GM18502 (cell line): ENCODE data around the gene STK32C.

Experiments
- ATAC-seq: cut with Tn5 transposase; IDR thresholded peaks from one replicate; pipeline ENCODE4 v1.9.1; 2021; ENCODE audit warnings: mild to moderate bottlenecking; ENCODE audit not compliant: unreplicated experiment, poor library complexity

The STK32C gene

GRCh38 chr10:132176623-132177500, 130.9 kb downstream of the STK32C start:
- no peak for ATAC-seq

GRCh38 chr10:132175907-132176581, 131.7 kb downstream of the STK32C start:
- no peak for ATAC-seq

DNA sequence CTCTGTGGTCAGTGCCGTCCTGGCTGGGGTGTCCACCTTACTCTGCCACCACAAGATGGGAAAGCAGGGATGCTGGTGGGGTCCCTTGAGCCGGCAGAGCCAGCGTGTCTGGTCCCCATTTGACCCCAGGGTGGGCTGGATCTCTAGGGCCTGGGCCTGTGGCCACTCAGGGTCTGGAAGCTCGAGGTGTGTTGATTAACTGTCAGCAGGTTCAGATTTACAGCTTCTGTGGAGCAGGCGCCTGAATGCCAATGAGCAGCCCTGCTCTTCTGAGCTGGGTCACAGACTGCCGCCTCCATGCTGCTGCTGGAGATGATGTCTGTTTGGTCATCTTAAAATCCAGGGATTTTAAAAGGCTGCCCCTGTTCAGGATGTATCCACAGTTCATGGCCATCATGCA, 132.3 kb downstream of the STK32C start:
- ATAC-seq: no peak

GRCh38 chr10:132174237-132174636, 133.5 kb downstream of the STK32C start:
- ATAC-seq: no peak

DNA sequence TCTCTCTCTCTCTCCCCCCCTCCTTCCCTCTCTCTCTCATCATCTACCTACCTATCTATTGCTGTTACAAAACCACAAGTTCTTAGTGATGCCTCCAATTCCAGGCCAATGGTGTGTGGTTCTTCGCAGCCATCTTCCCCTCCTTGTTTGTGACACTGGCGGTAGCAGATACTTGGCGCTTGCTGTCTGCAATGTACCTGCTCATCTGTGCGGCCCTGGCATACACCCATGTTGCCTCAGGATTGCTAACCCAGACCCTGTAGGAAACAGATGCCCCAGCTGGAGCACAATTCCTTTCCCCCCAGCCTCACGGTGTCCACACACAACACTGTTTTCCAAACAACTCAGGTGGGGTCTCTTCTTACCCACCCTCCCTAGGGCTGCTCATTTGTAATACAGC, 134.6 kb downstream of the STK32C start:
- no peak for ATAC-seq

- ATAC-seq: no peak
These were observed 135.4 kb downstream of the STK32C start for GRCh38 chr10:132172091-132173066.

DNA sequence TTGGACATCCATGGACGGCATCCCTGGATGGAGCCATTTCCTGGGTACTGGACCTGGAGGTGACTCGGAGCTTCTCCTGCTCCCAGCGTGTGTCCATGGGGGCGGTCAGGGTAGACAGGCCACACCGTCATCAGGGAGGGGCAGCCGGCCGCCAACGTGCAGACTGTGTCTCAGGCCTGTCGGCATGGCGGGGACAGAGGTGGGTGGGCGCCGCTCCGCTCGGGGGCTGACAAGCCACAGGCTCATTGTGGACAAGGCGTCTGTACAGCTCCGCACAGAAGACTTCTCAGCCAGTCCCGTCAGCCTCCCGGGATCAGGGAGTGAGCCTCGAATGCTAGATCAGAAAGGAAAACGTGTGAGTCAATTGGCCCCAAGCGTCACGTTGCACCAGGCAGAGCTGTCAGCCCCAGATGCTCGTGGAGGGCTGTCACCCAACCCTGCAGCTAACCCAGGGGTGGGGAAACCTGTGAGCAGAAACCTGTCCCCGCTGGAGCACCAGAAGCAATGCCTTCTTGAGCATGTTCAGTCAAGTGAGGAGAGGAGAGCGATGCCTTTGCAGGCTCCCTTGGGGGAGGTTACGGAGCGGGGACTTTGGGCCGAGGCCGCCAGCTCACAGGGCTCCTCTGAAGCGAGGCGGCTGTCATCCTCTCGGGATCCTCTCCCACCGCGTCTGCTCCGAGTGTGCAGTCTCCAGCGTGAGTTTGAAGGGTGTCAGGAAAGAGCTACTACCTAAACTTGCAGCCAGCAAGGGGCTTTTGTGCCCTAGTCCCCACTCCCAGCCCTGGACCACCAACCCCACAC, 137.0 kb downstream of the STK32C start:
- no peak for ATAC-seq

DNA sequence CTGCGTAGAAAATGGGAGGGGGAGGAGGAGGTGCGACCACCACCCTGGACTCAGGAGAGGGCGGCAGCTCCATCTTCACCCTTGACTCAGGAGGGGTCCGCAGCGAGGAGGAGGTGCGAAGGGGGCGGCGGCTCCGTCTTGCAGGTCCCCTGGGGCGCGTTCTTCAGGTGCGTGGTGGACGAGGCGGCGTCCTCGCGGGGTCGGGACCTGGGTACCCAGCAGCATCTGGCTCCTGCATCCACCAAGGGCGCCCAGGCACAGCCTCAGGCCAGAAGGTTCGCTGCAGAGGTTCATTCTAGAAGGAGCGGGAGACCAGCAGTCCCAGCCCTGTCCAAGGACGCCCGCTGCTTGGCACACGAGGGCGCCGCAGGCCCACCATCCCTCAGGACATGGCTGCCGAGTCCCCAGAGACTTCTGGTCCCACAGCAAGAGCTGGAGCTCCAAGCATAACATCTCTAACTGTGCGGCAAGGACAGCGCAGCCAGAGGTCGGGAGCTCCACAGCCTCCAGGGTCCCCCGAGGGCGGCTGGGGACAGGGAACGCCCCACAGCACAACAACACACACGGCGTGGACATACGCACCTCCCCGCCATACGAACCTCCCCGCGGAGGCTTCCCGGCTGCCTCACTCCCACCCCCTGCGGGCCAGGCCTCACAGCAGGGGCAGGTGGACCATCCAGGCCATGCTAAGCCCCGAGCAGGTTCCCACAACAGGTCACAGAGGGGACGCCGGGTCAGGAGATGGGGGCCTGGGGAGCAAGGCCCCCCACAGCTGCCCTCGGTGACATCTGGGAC, 137.8 kb downstream of the STK32C start:
- ATAC-seq: no peak

DNA sequence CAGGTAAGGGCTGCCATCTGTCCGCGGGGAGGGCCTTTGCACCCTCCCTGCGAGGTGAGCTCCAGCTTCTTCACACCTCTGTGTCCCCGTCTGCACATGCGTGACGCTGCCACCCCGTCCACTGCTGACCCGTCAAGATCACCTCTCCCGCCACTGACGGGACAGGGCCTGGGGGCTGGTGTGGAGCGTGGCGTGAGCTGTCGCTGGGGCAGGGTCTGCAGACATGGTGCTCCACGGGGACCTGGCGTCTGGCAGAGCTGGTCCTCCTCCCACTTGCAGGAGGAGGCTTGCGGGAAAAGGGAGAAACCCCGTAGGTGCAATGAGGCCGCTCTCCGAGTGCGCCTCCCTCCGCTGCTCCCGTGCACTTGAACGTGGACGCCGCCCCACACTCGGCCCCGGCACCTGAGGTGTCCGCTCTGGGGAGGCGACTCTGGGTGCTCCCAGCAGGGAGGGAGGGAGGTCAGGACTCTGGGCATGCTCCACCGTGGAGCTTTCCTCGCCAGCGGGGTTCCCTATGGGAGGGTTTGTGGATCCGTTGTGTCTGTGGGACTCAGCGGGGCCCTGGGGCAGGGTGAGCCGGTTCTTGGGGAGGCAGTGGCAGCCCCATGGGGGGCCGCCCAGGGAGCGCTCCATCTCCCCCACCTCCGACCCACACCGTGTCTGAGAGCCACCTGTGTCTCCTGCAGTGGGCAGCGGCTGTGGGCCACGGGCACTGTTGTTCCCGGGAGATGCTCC, 138.6 kb downstream of the STK32C start:
- ATAC-seq: no peak

DNA sequence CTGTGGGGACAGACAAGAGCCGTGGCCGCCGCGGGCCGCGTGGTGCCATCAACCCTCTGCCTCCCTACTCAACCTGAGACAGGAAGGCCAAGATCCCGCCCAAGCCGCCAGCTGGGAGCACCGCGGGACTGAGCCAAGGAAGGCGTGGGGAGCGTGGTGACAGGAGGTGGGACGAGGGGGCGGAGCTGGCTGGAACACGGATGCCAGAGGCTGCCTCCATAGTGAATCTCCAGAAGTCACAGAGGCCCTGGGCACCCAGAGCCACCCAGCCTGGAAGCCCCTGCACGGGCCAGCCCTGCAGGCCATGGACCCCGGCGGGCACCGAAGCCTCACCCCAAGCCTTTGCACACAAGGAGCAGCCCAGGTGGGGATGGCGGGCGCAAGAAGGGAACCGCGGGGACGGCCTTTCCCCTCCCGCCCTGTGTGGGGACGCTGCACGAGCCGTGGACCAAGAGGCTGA, 139.1 kb downstream of the STK32C start:
- ATAC-seq: no peak

DNA sequence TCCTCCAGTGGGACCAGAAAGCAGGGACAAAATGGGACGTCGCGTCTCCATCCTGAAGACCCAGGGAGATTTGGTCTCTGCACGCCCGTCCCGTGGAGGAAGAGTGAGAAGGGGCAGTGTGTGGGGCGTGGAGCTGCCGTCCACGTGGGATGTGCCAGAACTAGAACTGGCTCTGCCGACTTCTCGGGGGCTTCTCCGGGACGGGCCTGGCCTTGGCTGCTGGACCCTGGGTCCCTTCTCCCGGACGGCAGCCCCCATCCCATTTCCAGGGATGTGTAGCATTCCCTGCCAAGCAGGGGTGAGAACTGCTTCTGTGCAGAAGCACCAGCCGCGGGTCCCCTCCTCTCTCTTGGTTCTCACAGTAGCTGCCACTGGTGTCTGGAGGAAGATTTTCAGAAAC, 139.8 kb downstream of the STK32C start:
- no peak for ATAC-seq

DNA sequence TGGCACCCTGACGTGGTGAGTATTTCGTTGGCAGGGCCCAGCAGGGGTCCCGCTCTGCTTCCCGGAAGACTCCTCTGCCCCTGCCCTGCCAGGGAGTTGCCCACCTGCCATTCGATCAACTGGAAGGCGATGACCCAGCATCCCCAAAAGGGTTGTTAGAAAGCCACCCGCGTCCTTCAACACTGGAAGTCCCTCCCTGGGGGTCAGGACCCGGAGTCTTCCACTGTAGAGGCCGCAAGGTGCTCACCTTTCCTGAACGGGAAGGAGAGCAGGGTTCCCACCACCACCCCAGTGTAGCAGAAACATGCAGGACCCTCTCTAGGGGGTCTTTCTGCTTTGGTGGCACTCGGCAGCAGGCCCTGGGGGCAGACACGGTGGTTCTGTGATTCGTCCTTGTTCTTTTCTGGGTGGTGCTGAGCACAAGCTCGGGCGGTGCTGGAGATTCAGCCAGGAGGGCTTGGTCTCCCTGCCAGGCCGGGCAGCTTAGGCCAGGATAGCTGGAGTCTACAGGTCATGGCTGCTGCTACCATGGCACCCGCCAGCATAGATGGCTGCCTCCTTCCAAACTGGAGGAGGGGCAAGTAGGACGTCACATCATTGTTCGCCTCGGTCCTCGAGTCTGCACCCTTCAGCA, 140.6 kb downstream of the STK32C start:
- no peak for ATAC-seq

DNA sequence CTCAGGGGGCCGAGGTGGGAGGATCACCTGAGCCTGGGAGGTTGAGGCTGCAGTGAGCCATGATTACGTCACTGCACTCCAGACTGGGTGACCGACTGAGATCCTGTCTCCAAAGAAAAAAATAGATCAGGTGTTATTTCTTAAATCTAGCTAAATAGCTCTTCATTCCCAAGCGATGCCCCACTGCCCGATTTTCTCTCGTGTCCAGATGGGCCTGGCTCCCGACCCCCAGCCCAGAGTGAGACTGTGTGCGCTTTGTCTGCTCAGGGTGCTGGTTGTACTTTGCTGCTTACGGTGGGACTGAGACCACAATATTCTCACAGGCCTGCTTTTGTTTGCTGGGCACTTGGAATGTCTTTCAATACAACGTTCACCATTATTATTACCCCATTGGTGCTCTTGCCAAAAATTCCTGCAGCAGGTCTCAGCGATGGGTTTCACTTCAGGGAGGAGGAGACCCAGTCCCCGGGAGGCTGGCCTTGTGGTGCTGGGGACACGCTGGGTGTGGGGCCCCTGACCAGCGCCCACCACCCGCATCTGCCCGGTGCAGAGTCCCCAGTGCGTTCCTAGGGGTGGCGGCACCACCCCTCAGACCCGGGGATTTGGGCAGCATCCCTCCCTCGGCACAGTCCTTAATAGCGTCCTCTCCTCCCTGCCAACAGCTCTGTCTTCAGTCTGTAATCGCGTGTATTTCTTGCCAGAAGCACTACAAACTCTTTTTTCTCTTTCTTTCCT, 141.4 kb downstream of the STK32C start:
- no peak for ATAC-seq

GRCh38 chr10:132165416-132165980, 142.3 kb downstream of the STK32C start:
- no peak for ATAC-seq

DNA sequence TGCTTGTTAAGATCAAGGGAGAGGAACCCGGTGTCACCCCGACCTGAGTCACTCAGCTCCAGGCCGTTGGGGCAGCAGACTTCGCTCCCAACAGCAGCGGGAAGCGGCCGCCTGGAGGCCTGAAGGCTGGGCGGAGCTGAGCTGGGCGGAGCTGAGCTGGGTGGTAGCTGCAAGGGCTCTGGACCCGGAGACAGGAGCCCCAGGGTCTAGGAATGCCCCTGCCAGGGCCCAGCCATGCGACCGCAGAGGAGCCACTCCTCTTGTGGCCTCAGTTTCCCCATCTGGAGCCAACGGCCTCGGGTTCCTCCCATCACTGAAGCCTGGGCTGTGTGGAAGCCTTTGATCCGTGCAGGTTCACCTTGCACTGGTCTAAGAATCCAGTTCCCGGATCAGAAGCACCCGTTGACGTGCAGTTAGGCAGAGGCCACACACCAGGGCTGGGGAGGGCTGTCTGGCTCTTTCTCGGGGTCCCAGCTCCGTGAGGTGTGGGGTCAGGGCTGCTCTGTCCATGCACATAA, 142.9 kb downstream of the STK32C start:
- ATAC-seq: no peak

- no peak for ATAC-seq
These were observed 143.8 kb downstream of the STK32C start for GRCh38 chr10:132163826-132164515.
